Activated CD8-positive, alpha-beta T cell treated with anti-CD3 and anti-CD28 coated beads, Interleukin-2, amount 10 ng/mL, durations not matched to agents 7 days and 5 days (primary cell): ENCODE results near the gene RAMACL. TPM values are rescaled to one million over a fixed set of nuclear protein-coding genes. Genes with fewer than 3 reads are reported as not detected.

Experiments used
- ATAC-seq: fragments of 150-1000 bp; cut with Tn5 transposase; one replicate; pipeline ENCODE4 v1.10.0; 2021; ENCODE audit warnings: moderate library complexity
- CTCF ChIA-PET: fragments of 350-600 bp; sonication (Branson Sonifier 250); formaldehyde crosslinking; loops from one replicate; lab custom pipeline; 2021; ENCODE audit warnings: antibody characterized with exemption; lab: Charles Lee
- POLR2A ChIA-PET: fragments of 350-600 bp; sonication (Branson Sonifier 250); formaldehyde crosslinking; loops from one replicate; lab custom pipeline; 2021; ENCODE audit warnings: antibody characterized with exemption; lab: Charles Lee
- DNase-seq: peaks from one replicate; pipeline ENCODE4 v3.0.0-alpha.2; 2020
- H3K27ac Mint-ChIP-seq: one replicate; pipeline ENCODE4 v1.8.0; 2021; ENCODE audit warnings: mild to moderate bottlenecking, mixed read lengths
- H3K27me3 Mint-ChIP-seq: one replicate; pipeline ENCODE4 v1.8.0; 2021; ENCODE audit warnings: low read depth, mixed read lengths
- H3K36me3 Mint-ChIP-seq: one replicate; pipeline ENCODE4 v1.8.0; 2021; ENCODE audit warnings: low read depth, mixed read lengths
- H3K4me1 Mint-ChIP-seq: one replicate; pipeline ENCODE4 v1.8.0; 2021; ENCODE audit warnings: low read depth, mixed read lengths
- H3K4me3 Mint-ChIP-seq: one replicate; pipeline ENCODE4 v1.8.0; 2021; ENCODE audit warnings: mild to moderate bottlenecking, mixed read lengths
- H3K9me3 Mint-ChIP-seq: one replicate; pipeline ENCODE4 v1.8.0; 2022; ENCODE audit warnings: mixed read lengths; ENCODE audit not compliant: insufficient read depth
- total RNA-seq, 2 experiments: library from RNA; stranded (reverse); gene quantifications; one replicate each; pipeline ENCODE4 v1.2.3, GENCODE V29; 2021

The RAMACL gene
- total RNA-seq, 2 experiments from 2014 or later, result 0.16 to 0.29 TPM

DNA sequence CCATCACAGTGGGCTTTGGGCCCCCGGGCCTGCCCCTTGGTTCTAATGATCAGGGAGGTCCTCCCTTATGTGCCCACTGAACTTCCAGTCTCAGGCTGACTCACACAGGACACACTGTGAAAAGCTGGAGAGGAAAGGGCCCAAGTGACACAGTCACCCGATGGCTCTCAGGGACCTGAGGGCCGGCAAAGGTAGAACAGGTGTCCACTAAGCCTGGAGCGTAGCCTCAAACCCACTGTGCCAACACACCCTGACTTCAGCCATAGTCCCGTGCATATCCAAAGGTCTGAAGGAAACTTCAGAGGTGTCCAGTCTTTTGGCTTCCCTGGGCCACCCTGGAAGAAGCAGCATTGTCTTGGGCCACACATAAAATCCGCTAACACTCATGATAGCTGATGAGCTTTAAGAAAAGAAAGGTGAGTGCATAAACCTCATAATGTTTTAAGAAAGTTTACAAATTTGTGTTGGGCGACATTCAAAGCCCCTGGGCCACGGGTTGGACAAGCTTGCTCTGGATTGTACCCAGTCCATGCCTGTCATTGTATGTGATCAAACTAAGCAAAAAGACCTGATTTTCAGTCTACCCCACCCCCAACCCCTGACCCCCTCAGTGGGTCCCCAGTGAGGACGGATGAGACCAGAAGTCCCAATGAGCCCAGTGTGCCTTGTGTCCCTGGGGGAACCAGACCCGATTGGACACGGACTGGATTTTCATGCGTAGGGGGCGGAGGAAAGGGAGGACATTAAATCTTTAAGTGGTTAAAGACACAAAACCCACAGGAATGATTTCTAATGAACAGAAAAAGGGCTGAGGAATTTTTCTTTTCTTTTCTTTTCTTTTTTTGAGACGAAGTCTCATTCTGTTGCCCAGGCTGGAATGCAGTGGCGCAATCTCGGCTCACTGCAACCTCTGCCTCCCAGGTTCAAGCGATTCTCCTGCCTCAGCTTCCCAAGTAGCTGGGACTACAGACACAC, 6.1 kb downstream of the RAMACL start:
- H3K36me3 Mint-ChIP-seq, result no peaks in the 10 kb centered on the region
- ChIA-PET CTCF (no interaction called here), POLR2A (no interaction called here)
- no peak for DNase-seq
- ATAC-seq, result no peak
- H3K4me1 Mint-ChIP-seq, result no peaks in the 10 kb centered on the region
- no peaks in the 10 kb centered on the region for H3K27me3 Mint-ChIP-seq
- no peaks in the 10 kb centered on the region for H3K9me3 Mint-ChIP-seq
- no peak overlapping the region for H3K27ac Mint-ChIP-seq
- no peak overlapping the region for H3K4me3 Mint-ChIP-seq

DNA sequence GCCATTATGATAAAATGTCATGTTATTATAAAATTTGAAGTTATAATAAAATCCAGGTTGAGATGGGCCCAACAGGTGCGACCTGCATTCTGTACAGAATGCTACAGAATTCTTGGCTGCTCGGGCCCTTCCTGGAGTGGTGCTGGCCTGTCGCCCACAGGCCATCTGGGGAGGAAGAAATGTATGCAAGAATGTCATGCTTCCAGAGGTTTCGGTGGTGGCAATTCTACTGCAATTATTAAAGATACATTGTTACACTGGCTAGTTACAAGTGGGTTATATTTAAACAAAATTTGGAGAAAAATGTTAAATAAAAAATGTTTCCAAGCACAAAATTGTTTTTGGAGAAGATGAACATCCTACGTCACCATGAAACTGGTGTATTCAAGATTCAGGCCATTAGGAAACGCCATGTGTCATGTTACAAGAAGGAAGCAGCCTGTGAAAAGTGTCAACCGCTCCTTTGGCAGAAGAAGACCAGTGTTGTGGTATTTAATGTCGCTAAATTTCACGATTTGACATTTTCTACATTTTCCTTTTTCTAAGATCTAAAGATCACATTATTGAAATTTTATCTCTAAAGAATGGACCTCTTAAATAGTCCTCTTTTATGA, 7.1 kb downstream of the RAMACL start:
- no peaks in the 10 kb centered on the region for H3K36me3 Mint-ChIP-seq
- H3K4me1 Mint-ChIP-seq, result no peaks in the 10 kb centered on the region
- DNase-seq (no peak), ATAC-seq (no peak)
- ChIA-PET CTCF (no interaction called here), POLR2A (no interaction called here)
- H3K27me3 Mint-ChIP-seq, result peaks cover 4% of the 10 kb centered on the region
- no peaks in the 10 kb centered on the region for H3K9me3 Mint-ChIP-seq
- H3K4me3 Mint-ChIP-seq, result no peak overlapping the region
- no peak overlapping the region for H3K27ac Mint-ChIP-seq

GRCh38 chr6:166578536-166579236, 7.8 kb downstream of the RAMACL start:
- ChIA-PET POLR2A (no interaction called here), CTCF (no interaction called here)
- Mint-ChIP-seq H3K36me3 (no peaks in the 10 kb centered on the region), H3K27me3 (peaks cover 4% of the 10 kb centered on the region), H3K27ac (no peak overlapping the region), H3K4me1 (no peaks in the 10 kb centered on the region), H3K4me3 (no peak overlapping the region), H3K9me3 (no peaks in the 10 kb centered on the region)
- no peak for ATAC-seq
- no peak for DNase-seq

DNA sequence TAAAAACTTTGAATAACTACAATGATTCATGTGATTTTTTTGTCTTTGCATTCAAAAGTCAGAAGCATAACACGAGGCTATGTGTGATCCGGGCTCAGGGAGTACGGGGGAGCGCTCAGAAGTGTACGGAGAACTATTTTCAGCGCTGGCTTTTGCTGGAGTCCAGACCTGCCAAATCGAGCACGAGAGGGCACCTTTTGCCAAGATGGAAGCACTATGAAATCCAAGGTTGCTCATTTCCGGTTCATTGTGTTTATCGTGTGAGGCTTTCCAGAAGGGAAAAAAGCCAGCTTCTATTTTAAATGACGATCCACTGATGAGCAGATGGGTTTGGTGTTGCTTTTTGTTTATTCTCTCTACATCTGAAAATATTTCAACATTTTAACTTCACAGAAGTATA, 11.3 kb downstream of the RAMACL start:
- CTCF ChIA-PET, result no interaction called here
- POLR2A ChIA-PET, result no interaction called here
- Mint-ChIP-seq H3K9me3 (no peaks in the 10 kb centered on the region), H3K36me3 (no peaks in the 10 kb centered on the region), H3K4me1 (no peaks in the 10 kb centered on the region), H3K4me3 (no peak overlapping the region), H3K27ac (no peak overlapping the region), H3K27me3 (peaks cover 4% of the 10 kb centered on the region)
- DNase-seq (no peak), ATAC-seq (no peak)

DNA sequence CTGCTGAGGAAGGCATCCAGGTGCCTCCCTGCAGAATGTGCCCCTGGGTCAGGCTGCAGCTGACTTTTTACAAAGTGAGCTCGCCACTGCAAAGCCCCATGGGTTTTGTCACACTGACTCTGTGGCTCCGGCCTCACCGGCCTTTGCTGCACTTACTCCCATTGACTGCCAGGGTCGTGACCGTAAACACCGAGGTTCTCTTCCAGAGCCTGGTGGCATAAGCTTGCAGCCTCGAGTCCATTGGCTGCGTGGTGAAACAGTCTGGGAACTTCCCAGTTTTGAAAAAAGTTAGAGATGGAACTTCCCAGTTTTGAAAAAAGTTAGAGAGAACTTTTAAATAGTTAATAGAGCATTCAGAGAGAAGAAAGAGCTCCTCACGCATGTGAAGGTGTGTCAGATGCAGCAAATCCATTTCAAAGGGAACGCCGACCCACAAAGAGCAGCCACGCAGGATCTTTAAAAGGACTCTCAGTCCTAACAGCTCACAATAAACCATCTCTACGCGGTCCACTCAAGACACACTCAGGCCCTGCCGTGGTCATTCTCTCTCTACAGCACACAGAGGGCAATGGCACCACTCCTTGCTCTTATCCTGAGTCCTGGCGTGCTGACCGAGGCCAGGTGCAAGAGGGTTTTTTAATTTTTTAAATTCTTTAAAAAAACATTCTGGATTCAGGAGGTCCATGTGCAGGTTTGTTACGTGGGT, 12.8 kb downstream of the RAMACL start:
- H3K4me1 Mint-ChIP-seq, result no peaks in the 10 kb centered on the region
- H3K36me3 Mint-ChIP-seq, result no peaks in the 10 kb centered on the region
- CTCF ChIA-PET, result no interaction called here
- peaks cover 4% of the 10 kb centered on the region for H3K27me3 Mint-ChIP-seq
- H3K27ac Mint-ChIP-seq, result no peak overlapping the region
- no peak for DNase-seq
- ATAC-seq, result no peak
- H3K4me3 Mint-ChIP-seq, result no peak overlapping the region
- POLR2A ChIA-PET, result no interaction called here
- no peaks in the 10 kb centered on the region for H3K9me3 Mint-ChIP-seq

DNA sequence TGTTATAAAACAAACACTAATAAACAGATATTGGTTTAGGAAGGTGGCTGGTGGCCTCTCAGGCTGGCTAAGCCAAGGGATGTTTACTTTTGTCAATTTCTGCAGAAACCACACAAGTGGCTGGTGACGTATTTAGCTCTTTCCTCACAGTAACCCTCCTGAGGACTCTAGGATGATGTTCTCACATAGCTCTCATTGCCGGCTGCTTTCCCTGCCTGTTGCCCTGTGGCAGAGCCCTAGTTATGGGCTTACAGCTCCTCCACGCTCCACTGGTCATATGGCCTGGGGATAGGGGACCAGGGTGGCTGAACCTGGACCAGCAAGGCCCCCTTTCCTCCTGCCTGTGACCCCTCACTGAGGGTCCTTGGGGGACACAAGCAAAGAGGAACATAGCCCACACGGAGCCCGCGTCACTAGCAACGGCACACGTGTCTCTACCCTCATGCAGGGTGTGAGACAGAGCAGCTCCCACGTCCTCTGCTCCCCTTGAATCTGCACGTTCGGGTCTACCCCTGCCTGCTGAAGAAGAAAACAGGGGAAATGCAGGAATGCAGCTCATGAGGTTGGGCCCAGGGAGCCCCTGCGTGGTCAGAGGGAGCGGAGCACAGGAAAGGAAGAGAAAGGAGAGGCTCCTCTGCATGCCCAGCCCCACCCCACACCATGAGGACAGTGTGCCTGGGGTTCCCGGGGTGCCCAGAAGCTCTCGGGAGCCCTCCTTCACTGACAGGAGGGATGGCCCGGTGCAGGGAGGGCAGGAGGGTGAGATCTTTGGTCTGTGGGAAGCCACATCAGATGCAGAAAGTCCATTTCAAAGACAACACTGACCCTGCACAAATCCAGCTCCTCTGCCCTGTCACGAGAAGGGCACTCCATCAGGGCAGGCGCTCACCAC, 13.9 kb downstream of the RAMACL start:
- peaks cover 4% of the 10 kb centered on the region for H3K27me3 Mint-ChIP-seq
- H3K27ac Mint-ChIP-seq, result no peak overlapping the region
- no peaks in the 10 kb centered on the region for H3K4me1 Mint-ChIP-seq
- H3K4me3 Mint-ChIP-seq, result no peak overlapping the region
- ChIA-PET POLR2A (no interaction called here), CTCF (no interaction called here)
- no peaks in the 10 kb centered on the region for H3K36me3 Mint-ChIP-seq
- H3K9me3 Mint-ChIP-seq, result no peaks in the 10 kb centered on the region
- DNase-seq, result no peak
- ATAC-seq, result no peak

GRCh38 chr6:166570929-166571713, 15.4 kb downstream of the RAMACL start:
- CTCF ChIA-PET, result no interaction called here
- peaks cover 4% of the 10 kb centered on the region for H3K27me3 Mint-ChIP-seq

GRCh38 chr6:166569206-166569605, 17.3 kb downstream of the RAMACL start:
- H3K36me3 Mint-ChIP-seq, result no peaks in the 10 kb centered on the region
- ChIA-PET POLR2A (no interaction called here), CTCF (no interaction called here)
- H3K9me3 Mint-ChIP-seq, result no peaks in the 10 kb centered on the region
- DNase-seq, result no peak
- H3K4me3 Mint-ChIP-seq, result no peak overlapping the region
- ATAC-seq, result no peak
- H3K27ac Mint-ChIP-seq, result no peak overlapping the region
- H3K4me1 Mint-ChIP-seq, result no peaks in the 10 kb centered on the region
- no peaks in the 10 kb centered on the region for H3K27me3 Mint-ChIP-seq

More at GRCh38 chr6:166570929-166571713, 15.4 kb downstream of the RAMACL start:
- no peaks in the 10 kb centered on the region for H3K4me1 Mint-ChIP-seq
- POLR2A ChIA-PET, result no interaction called here
- no peaks in the 10 kb centered on the region for H3K9me3 Mint-ChIP-seq
- ATAC-seq (no peak), DNase-seq (no peak)
- no peak overlapping the region for H3K4me3 Mint-ChIP-seq
- H3K36me3 Mint-ChIP-seq, result no peaks in the 10 kb centered on the region
- H3K27ac Mint-ChIP-seq, result no peak overlapping the region

DNA sequence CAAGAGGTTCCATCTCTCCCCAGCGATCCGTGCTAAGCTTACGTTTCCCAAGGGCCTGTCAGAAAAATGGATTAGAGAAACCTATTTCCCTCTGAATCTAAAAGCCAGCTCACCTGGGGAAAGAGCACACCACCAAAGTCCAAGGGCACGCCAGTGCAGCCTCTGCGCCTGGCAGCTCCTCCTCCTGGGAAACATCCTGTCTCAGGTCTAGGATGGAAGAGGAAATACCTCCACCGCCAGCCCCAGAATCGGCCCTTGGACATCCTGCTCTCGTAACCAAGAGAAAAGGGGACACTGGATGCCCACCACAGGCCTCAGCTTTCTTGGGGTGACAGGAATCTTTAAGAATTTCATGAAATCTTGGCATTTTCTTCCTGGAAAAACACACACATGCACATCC, 18.7 kb downstream of the RAMACL start:
- ATAC-seq (no peak), DNase-seq (no peak)
- Mint-ChIP-seq H3K27me3 (no peaks in the 10 kb centered on the region), H3K4me1 (no peaks in the 10 kb centered on the region), H3K9me3 (no peaks in the 10 kb centered on the region), H3K36me3 (no peaks in the 10 kb centered on the region), H3K27ac (no peak overlapping the region), H3K4me3 (no peak overlapping the region)
- ChIA-PET POLR2A (no interaction called here), CTCF (no interaction called here)

DNA sequence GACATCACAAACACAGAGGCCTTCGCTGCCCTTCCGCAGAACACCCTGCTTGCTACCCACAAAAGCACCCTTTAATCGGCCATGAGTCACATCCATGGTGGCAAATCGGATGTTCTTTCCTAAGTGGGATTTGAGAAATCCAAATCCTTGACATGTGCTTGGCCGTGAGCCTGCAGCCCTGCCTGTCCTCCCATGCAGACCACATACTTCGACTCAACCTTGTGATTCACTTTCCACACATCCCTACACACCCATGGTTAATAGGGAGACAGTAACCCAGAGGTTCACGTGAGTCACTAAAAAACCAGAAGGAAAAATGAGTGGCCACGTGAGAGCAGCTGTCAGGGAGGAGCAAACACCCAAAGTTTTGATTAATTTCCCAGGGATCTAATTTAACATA, 19.4 kb downstream of the RAMACL start:
- POLR2A ChIA-PET, result no interaction called here
- ATAC-seq (no peak), DNase-seq (no peak)
- no peak overlapping the region for H3K27ac Mint-ChIP-seq
- no peaks in the 10 kb centered on the region for H3K4me1 Mint-ChIP-seq
- no peaks in the 10 kb centered on the region for H3K9me3 Mint-ChIP-seq
- CTCF ChIA-PET, result no interaction called here
- H3K27me3 Mint-ChIP-seq, result no peaks in the 10 kb centered on the region
- H3K4me3 Mint-ChIP-seq, result no peak overlapping the region
- no peaks in the 10 kb centered on the region for H3K36me3 Mint-ChIP-seq
